ENCODE data around the gene SLC46A3. TPM values are rescaled to one million over a fixed set of nuclear protein-coding genes. Genes with fewer than 3 reads are reported as not detected.
"Not testable (repeated sequence)": the region's sequence is repeated elsewhere in the genome, so short reads cannot be mapped to it uniquely, and the experiment has no call there.

SLC46A3 gene
- total RNA-seq, 1 donor from 2014 or later, result 7.7 TPM

DNA sequence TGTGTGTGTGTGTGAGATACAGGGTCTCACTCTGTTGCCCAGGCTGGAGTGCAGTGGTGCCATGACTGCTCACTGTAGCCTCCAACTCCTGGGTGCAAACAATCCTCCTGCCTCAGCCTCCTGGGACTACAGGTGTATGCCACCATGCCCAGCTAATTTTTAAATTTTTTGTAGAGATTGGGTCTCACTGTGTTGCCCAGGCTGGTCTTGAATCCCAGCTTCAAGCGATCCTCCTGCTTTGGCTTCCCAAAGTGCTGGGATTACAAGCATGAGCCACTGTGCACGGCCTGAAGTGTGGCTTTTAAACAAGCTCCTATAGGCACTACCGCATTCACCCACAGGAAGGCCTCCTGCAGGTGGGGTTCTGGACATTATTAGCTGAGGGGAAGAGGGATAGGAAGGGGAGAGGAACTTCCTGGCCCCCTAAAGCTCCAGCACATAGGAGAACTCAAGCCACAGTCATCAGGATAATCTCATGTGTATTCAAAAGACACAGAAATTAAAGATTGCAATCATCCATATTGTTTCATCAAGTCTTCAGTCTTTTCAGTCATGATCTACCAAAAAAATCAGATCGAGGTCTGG lies 24.8 kb upstream of the SLC46A3 start:
- Mint-ChIP-seq H3K4me3 (ENCODE audit: unreplicated experiment) (no peak overlapping the region), H3K27me3 (ENCODE audit: unreplicated experiment) (peaks cover 1% of the 10 kb centered on the region), H3K4me1 (ENCODE audit: unreplicated experiment) (peaks cover 39% of the 10 kb centered on the region), H3K9me3 (ENCODE audit: unreplicated experiment) (peaks cover 4% of the 10 kb centered on the region), H3K27ac (ENCODE audit: unreplicated experiment) (peak overlapping the region; percentile 90), H3K36me3 (ENCODE audit: low read depth, unreplicated experiment) (no peaks in the 10 kb centered on the region)
- no peak for DNase-seq (ENCODE audit: low spot score)
- TF ChIP-seq, protein P1, sequence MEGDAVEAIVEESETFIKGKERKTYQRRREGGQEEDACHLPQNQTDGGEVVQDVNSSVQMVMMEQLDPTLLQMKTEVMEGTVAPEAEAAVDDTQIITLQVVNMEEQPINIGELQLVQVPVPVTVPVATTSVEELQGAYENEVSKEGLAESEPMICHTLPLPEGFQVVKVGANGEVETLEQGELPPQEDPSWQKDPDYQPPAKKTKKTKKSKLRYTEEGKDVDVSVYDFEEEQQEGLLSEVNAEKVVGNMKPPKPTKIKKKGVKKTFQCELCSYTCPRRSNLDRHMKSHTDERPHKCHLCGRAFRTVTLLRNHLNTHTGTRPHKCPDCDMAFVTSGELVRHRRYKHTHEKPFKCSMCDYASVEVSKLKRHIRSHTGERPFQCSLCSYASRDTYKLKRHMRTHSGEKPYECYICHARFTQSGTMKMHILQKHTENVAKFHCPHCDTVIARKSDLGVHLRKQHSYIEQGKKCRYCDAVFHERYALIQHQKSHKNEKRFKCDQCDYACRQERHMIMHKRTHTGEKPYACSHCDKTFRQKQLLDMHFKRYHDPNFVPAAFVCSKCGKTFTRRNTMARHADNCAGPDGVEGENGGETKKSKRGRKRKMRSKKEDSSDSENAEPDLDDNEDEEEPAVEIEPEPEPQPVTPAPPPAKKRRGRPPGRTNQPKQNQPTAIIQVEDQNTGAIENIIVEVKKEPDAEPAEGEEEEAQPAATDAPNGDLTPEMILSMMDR (IDR thresholded peaks at IDR 0.05; ENCODE audit: unreplicated experiment), result no peak

DNA sequence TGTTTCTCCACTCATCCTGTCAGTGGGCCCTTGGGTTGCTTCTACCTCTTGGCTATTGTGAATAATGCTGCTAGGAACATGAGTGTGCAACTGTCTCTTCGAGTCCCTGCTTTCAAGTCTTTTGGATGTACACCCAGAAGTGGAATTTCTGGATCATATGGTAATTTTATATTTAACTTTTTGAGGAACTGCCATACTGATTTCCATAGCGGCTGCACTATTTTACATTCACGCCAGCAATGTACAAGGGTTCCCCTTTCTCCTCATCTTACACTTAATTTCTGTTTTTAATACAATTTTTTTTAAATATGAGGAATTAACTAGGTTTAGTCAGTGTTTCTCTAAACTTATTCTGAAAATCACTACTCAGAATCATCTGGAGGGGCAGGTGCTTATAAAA lies 24.2 kb upstream of the SLC46A3 start:
- no peak overlapping the region for H3K4me3 Mint-ChIP-seq (ENCODE audit: unreplicated experiment)
- H3K27ac Mint-ChIP-seq (ENCODE audit: unreplicated experiment), result no peak overlapping the region
- TF ChIP-seq, protein P1 (IDR thresholded peaks at IDR 0.05; ENCODE audit: unreplicated experiment), result no peak
- peaks cover 39% of the 10 kb centered on the region for H3K4me1 Mint-ChIP-seq (ENCODE audit: unreplicated experiment)
- no peak for DNase-seq (ENCODE audit: low spot score)
- H3K9me3 Mint-ChIP-seq (ENCODE audit: unreplicated experiment), result peaks cover 4% of the 10 kb centered on the region
- peaks cover 1% of the 10 kb centered on the region for H3K27me3 Mint-ChIP-seq (ENCODE audit: unreplicated experiment)
- no peaks in the 10 kb centered on the region for H3K36me3 Mint-ChIP-seq (ENCODE audit: low read depth, unreplicated experiment)

DNA sequence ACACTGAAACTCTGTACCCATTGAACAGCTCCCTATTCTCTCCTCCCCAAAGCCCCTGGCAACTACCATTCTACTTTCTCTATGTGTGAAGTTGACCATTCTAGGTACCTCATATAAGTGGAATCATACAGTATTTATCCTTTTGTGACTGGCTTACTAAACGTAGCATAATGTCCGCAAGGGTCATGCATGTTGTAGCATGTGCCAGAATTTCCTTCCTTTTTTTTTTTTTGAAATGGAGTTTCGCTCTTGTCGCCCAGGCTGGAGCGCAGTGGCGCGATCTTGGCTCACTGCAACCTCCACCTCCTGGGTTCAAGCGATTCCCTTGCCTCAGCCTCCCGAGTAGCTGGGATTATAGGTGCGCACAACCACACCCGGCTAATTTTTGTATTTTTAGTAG lies 23.7 kb upstream of the SLC46A3 start:
- DNase-seq (ENCODE audit: low spot score); H3K27me3 Mint-ChIP-seq (ENCODE audit: unreplicated experiment); H3K4me3 Mint-ChIP-seq (ENCODE audit: unreplicated experiment); H3K36me3 Mint-ChIP-seq (ENCODE audit: low read depth, unreplicated experiment); H3K9me3 Mint-ChIP-seq (ENCODE audit: unreplicated experiment); H3K27ac Mint-ChIP-seq (ENCODE audit: unreplicated experiment): not testable (repeated sequence)
- peaks cover 39% of the 10 kb centered on the region for H3K4me1 Mint-ChIP-seq (ENCODE audit: unreplicated experiment)

DNA sequence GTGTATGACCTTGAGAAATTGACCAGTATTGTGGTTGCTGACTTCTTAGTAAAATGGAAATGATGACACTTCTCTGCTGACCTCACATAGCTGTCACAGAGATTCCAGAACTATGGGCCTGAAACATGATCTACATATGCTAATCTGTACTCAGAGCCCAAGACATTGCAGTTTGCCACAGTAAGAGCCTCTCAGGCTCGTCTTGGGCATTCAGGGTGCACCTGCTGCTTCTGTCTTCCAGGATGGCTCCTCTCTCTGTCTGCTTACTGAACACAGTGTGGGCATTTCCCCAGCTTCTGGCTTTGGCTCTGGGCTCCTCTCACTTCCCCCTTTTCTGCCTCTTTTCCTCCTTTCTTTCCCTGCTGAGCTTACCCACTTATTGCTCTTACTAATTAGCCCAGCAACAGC lies 22.3 kb upstream of the SLC46A3 start:
- Mint-ChIP-seq H3K9me3 (ENCODE audit: unreplicated experiment) (peaks cover 4% of the 10 kb centered on the region), H3K36me3 (ENCODE audit: low read depth, unreplicated experiment) (no peaks in the 10 kb centered on the region)

DNA sequence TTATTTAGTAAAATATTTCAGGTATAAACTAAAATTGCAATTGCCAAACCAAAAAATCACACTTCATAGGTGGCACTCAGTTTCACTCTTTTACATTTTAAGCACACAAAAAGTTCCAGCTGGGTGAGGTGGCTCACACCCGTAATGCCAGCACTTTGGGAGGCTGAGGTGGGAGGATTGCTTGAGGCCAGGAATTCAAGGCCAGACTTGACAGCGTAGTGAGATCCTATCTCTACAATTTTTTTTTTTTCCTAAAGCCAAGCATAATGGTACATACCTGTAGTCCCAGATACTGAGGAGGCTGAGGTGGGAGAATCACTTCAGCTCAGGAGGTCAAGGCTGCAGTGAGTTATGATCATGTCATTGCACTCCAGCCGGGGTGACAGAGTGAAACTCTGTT lies 20.6 kb upstream of the SLC46A3 start:
- Mint-ChIP-seq H3K4me3 (ENCODE audit: unreplicated experiment) (no peak overlapping the region), H3K27ac (ENCODE audit: unreplicated experiment) (no peak overlapping the region), H3K4me1 (ENCODE audit: unreplicated experiment) (peaks cover 17% of the 10 kb centered on the region)

More for the DNA sequence above, 22.3 kb upstream of the SLC46A3 start:
- no peak for DNase-seq (ENCODE audit: low spot score)
- no peak overlapping the region for H3K4me3 Mint-ChIP-seq (ENCODE audit: unreplicated experiment)
- peaks cover 32% of the 10 kb centered on the region for H3K4me1 Mint-ChIP-seq (ENCODE audit: unreplicated experiment)
- peaks cover 1% of the 10 kb centered on the region for H3K27me3 Mint-ChIP-seq (ENCODE audit: unreplicated experiment)
- H3K27ac Mint-ChIP-seq (ENCODE audit: unreplicated experiment), result peak overlapping the region; percentile 7
- TF ChIP-seq, protein P1 (IDR thresholded peaks at IDR 0.05; ENCODE audit: unreplicated experiment), result no peak

More for the DNA sequence above, 20.6 kb upstream of the SLC46A3 start:
- Mint-ChIP-seq H3K27me3 (ENCODE audit: unreplicated experiment) (peaks cover 1% of the 10 kb centered on the region), H3K36me3 (ENCODE audit: low read depth, unreplicated experiment) (no peaks in the 10 kb centered on the region), H3K9me3 (ENCODE audit: unreplicated experiment) (peaks cover 4% of the 10 kb centered on the region)
- TF ChIP-seq, protein P1 (IDR thresholded peaks at IDR 0.05; ENCODE audit: unreplicated experiment), result no peak
- no peak for DNase-seq (ENCODE audit: low spot score)
